Measurements from ENCODE around the gene FREM2. TPM values are rescaled to one million over a fixed set of nuclear protein-coding genes. Genes with fewer than 3 reads are reported as not detected.

Gene FREM2
- total and polyA plus RNA-seq, 9 of the 15 experiments (the other 6 are each of a cell fraction or from before 2014, with no cell fraction given) = under 0.01 to 0.02 TPM; not detected in 7

- H3K4me1 ChIP-seq (replicated peaks in 1 of 2; ENCODE audit: control insufficient read depth in 2 of 2, insufficient read depth in 2 of 2, low read length in 2 of 2) = no peaks in the 10 kb centered on the region
- no peak overlapping the region for H3K9ac ChIP-seq (ENCODE audit: insufficient read depth in 1 of 2, low read depth in 2 of 2, low read length in 2 of 2)
- TF ChIP-seq MBD2 (IDR thresholded peaks at IDR 0.05; ENCODE audit: borderline replicate concordance, low read depth) (no peak), BRD9 (IDR thresholded peaks at IDR 0.05; ENCODE audit: low read depth, partially characterized antibody) (no peak), TEAD1 (CRISPR knock-in tag; IDR thresholded peaks at IDR 0.05) (no peak), PKNOX1 (IDR thresholded peaks at IDR 0.05) (no peak), ZBTB9 (CRISPR knock-in tag; IDR thresholded peaks at IDR 0.05) (no peak), NFRKB (IDR thresholded peaks at IDR 0.05; ENCODE audit: low read depth) (no peak), MTA3 (IDR thresholded peaks at IDR 0.05; ENCODE audit: borderline replicate concordance) (no peak), TCFL5 (CRISPR knock-in tag; conservative IDR thresholded peaks at IDR 0.05) (no peak), MCM2 (IDR thresholded peaks at IDR 0.05; ENCODE audit: low read depth) (no peak), GATAD2A (IDR thresholded peaks at IDR 0.05) (no peak), NR2C2 (CRISPR knock-in tag; IDR thresholded peaks at IDR 0.05) (no peak), NR2C2 (tag; IDR thresholded peaks at IDR 0.05) (no peak), HDAC2 (IDR thresholded peaks at IDR 0.05) (no peak), ZNF778 (CRISPR knock-in tag; IDR thresholded peaks at IDR 0.05) (no peak), KLF1 (tag; IDR thresholded peaks at IDR 0.05) (no peak), ZSCAN32 (CRISPR knock-in tag; IDR thresholded peaks at IDR 0.05) (no peak)
- TF ChIP-seq, protein P1, sequence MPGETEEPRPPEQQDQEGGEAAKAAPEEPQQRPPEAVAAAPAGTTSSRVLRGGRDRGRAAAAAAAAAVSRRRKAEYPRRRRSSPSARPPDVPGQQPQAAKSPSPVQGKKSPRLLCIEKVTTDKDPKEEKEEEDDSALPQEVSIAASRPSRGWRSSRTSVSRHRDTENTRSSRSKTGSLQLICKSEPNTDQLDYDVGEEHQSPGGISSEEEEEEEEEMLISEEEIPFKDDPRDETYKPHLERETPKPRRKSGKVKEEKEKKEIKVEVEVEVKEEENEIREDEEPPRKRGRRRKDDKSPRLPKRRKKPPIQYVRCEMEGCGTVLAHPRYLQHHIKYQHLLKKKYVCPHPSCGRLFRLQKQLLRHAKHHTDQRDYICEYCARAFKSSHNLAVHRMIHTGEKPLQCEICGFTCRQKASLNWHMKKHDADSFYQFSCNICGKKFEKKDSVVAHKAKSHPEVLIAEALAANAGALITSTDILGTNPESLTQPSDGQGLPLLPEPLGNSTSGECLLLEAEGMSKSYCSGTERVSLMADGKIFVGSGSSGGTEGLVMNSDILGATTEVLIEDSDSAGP (CRISPR knock-in tag; IDR thresholded peaks at IDR 0.05) = no peak
- ChIA-PET POLR2A (no interaction called here), CTCF (ENCODE audit: low intra/inter-chr PET ratio) (no interaction called here)
- no peaks in the 10 kb centered on the region for H3K36me3 ChIP-seq (ENCODE audit: control insufficient read depth, insufficient read depth, low read length)
- no peaks in the 10 kb centered on the region; the same call in 1 of the 2 replicates for H4K20me1 ChIP-seq (replicated peaks; ENCODE audit: control insufficient read depth, insufficient read depth, low read length)
- H3K4me2 ChIP-seq (ENCODE audit: insufficient read depth, low read length) = no peak overlapping the region
- intact Hi-C loops (cut with micrococcal nuclease) = no loop called here
- DNase-seq (ENCODE audit: extremely low read depth in 1 of 4, low spot score in 3 of 4) (no peak), FAIRE-seq (no peak), ATAC-seq (no peak)
- 0 out of 5 replicates have a peak, but pooled peaks cover 0 to 4% of the 10 kb centered on the region in 2 experiments for H3K27me3 ChIP-seq (ENCODE audit: control insufficient read depth in 2 of 2, insufficient read depth in 2 of 2, low read length in 2 of 2)
- no peak overlapping the region for H2AFZ ChIP-seq (ENCODE audit: low read depth, low read length)
- WGBS (ENCODE audit: insufficient coverage, low coverage, missing lambda C conversion rate) = 0% methylated on average over 3 of the region's 5 CpGs
- H3K4me3 ChIP-seq = no peak overlapping the region
- no peaks in the 10 kb centered on the region for H3K9me3 ChIP-seq (replicated peaks; ENCODE audit: control insufficient read depth, insufficient read depth, low read depth, low read length)
- no TSS peak for BruUV-seq (replicated peaks)
- in situ Hi-C loops (cut with MboI) = loop anchor here (25.0 kb wide), 1 partner anchor 1793 kb away; no protein-coding TSS in a partner anchor
- H3K9me1 ChIP-seq (ENCODE audit: control insufficient read depth, insufficient read depth, low read length) = no peaks in the 10 kb centered on the region
- no peaks in the 10 kb centered on the region for H3K79me2 ChIP-seq (ENCODE audit: control insufficient read depth, insufficient read depth, low read length)
- H3K27ac ChIP-seq (ENCODE audit: extremely low read depth, low read depth, low read length) = no peak overlapping the region
Measured at GRCh38 chr13:38880397-38880796, 193.5 kb downstream of the FREM2 start.
